Stomach (tissue), 4 donors: ENCODE results near the gene DPY19L2.

Experiments used
- EP300 ChIP-seq: sonication (generic); formaldehyde crosslinking; IDR thresholded peaks from one replicate; pipeline ENCODE4 v1.6.1; 2017; ENCODE audit warnings: antibody characterized with exemption
- POLR2A ChIP-seq, 4 donors: fragments of 450-650 bp; IDR thresholded peaks; one replicate each; pipeline ENCODE4 v1.6.1; 2016; ENCODE audit warnings: antibody characterized with exemption in 4 of 4, control low read depth in 2 of 4, mild to moderate bottlenecking in 1 of 4, moderate library complexity in 1 of 4
- TF ChIP-seq, protein P1 (sequence below), 7 experiments: fragments of 450-650 bp in 4 of 7; fragments of 200-600 bp in 3 of 7; sonication (generic) in 3 of 7; IDR thresholded peaks; one replicate each; pipeline ENCODE4 v1.5.1; 2016 to 2019; ENCODE audit warnings: antibody characterized with exemption in 7 of 7, control low read depth in 2 of 7, mild to moderate bottlenecking in 1 of 7

GRCh38 chr12:63706336-63706735, 38.0 kb upstream of the DPY19L2 start:
- TF ChIP-seq, protein P1, sequence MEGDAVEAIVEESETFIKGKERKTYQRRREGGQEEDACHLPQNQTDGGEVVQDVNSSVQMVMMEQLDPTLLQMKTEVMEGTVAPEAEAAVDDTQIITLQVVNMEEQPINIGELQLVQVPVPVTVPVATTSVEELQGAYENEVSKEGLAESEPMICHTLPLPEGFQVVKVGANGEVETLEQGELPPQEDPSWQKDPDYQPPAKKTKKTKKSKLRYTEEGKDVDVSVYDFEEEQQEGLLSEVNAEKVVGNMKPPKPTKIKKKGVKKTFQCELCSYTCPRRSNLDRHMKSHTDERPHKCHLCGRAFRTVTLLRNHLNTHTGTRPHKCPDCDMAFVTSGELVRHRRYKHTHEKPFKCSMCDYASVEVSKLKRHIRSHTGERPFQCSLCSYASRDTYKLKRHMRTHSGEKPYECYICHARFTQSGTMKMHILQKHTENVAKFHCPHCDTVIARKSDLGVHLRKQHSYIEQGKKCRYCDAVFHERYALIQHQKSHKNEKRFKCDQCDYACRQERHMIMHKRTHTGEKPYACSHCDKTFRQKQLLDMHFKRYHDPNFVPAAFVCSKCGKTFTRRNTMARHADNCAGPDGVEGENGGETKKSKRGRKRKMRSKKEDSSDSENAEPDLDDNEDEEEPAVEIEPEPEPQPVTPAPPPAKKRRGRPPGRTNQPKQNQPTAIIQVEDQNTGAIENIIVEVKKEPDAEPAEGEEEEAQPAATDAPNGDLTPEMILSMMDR (IDR thresholded peaks at IDR 0.05) = no peak
- TF ChIP-seq EP300 (no peak), POLR2A (IDR thresholded peaks at IDR 0.05) (no peak)
